Activated T-cell treated with anti-CD3 and anti-CD28 coated beads, Interleukin-2, amount 50 U/mL, for 72 hours (primary cell): ENCODE results near the gene CTRB1. TPM values are rescaled to one million over a fixed set of nuclear protein-coding genes. Genes with fewer than 3 reads are reported as not detected.
"Not testable (repeated sequence)": the region's sequence is repeated elsewhere in the genome, so short reads cannot be mapped to it uniquely, and the experiment has no call there.

ENCODE experiments used
- ATAC-seq, 2 donors: fragments of 150-1000 bp; cut with Tn5 transposase; replicated peaks in 1 of 2; 2 replicates each; pipeline ENCODE4 v1.10.0; 2021; ENCODE audit warnings: moderate library complexity in 2 of 2, mild to moderate bottlenecking in 1 of 2
- DNase-seq, 2 donors: peaks; one replicate each; pipeline ENCODE4 v3.0.0; 2021 to 2022; ENCODE audit warnings: mixed read lengths in 1 of 2
- H3K27ac Mint-ChIP-seq: one replicate; pipeline ENCODE4 v1.8.0; 2022; ENCODE audit warnings: mild to moderate bottlenecking, moderate library complexity, mixed read lengths
- H3K27me3 Mint-ChIP-seq: one replicate; pipeline ENCODE4 v1.8.0; 2022; ENCODE audit warnings: low read depth, mixed read lengths
- H3K36me3 Mint-ChIP-seq, 2 donors: one replicate each; pipeline ENCODE4 v1.8.0; 2022; ENCODE audit warnings: mixed read lengths in 2 of 2, mild to moderate bottlenecking in 1 of 2; ENCODE audit not compliant: insufficient read depth in 2 of 2
- H3K4me1 Mint-ChIP-seq: one replicate; pipeline ENCODE4 v1.8.0; 2022; ENCODE audit warnings: low read depth, mixed read lengths
- H3K4me3 Mint-ChIP-seq, 2 donors: one replicate each; pipeline ENCODE4 v1.8.0; 2022; ENCODE audit warnings: mild to moderate bottlenecking in 2 of 2, mixed read lengths in 2 of 2, moderate library complexity in 2 of 2
- H3K9me3 Mint-ChIP-seq, 2 donors: one replicate each; pipeline ENCODE4 v1.8.0; 2022; ENCODE audit warnings: mixed read lengths in 2 of 2
- total RNA-seq, 2 donors: library from RNA; stranded (reverse); gene quantifications; one replicate each; pipeline ENCODE4 v1.2.3, GENCODE V29; 2022

The CTRB1 gene
- total RNA-seq, 2 donors from 2014 or later: not detected

DNA sequence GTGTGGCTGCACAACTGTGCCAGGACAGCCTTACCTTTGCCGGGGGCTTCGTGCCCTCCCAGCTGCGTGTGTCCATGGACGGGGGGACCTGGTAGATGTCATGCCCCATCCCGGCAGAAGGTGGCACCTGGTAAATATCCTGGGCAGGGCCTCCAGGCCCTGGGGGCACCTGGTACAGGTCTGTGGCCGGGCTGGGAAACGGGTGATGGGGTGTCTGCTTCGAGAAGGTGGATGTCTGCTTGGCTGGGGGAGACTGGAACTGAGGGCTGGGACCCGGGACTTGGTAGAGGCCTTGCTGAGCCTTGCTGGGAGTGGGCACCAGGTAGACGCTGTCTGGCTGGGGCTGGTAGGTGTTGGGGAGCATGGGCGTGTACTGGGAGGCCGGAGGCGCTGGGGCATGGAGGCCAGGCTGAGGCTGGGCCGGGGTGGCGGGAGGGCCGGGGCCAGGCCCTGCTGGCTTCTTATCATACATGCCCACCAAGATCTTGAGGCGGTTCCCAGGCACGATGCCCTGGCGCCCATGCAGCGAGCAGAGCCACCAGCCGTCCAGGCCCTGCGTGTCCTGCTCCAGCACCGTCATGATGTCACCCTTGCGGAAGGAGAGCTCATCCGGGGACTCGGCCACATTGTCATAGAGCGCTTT is 23.8 kb downstream of the CTRB1 start:
- H3K4me3 Mint-ChIP-seq, H3K4me1 Mint-ChIP-seq, H3K9me3 Mint-ChIP-seq, H3K27ac Mint-ChIP-seq, ATAC-seq, H3K36me3 Mint-ChIP-seq, DNase-seq: not testable (repeated sequence)
- H3K27me3 Mint-ChIP-seq: peaks cover 12% of the 10 kb centered on the region

DNA sequence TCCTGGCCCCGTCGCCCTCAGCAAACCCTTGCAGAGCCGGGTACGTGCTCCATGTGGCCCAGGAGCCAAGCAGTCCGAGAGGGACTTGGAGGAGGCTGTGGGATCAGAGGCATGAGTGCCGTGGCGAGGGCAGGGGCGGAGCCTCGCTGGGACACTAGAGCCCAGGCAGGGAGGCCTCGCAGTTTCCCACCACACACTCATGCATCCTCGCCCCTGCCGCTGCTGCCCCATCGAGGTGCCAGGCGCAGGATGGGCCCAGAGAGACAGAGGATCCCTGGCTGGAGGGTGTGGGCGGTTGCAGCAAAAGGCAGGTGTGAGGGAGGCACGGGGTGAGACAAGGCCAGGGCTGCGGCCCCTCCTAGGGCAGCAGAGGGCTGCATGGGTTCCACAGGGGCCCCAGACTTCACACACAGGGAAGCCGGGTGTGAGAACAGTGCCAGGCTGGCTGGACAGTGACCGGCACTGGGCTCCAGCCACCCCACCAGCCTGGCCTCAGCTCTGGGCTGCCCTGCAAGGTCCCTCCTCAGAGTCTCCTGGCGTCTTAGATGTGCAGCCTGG is 25.0 kb downstream of the CTRB1 start:
- H3K4me1 Mint-ChIP-seq: peaks cover 8% of the 10 kb centered on the region
- H3K27ac Mint-ChIP-seq: no peak overlapping the region
- H3K36me3 Mint-ChIP-seq: no peaks in the 10 kb centered on the region
- no peak for ATAC-seq
- DNase-seq: no peak
- no peak overlapping the region for H3K4me3 Mint-ChIP-seq
- no peaks in the 10 kb centered on the region for H3K9me3 Mint-ChIP-seq
- H3K27me3 Mint-ChIP-seq: peaks cover 23% of the 10 kb centered on the region

DNA sequence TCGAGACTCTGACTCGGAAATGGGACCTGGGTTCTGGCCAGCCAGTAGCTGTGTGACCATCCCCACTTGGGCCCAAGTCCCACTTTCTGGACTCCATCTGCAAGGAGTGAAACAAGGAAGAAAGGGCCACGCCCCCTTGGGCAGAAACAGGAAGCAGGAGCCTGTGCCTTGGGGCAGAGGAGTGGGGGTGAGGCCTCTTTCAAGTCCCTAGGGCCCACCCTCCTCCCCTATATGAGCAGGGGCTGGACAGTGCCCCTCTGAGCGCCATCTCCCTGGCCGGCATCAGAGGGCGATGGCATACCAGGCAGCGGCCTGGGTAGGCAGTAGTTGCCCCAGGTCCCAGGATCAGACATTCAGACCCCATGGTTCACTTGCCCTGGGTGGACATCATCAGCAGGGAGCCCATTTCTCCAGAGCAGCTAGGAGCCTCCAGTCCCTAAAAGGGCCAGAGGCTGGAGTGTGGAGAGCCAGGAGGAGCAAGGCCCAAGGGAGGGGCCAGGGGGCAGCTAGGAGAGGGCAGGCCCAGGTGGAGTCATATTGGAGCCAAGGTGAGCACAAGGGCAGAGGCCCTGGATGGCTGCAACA is 25.5 kb downstream of the CTRB1 start:
- no peak overlapping the region for H3K27ac Mint-ChIP-seq
- peaks cover 24% of the 10 kb centered on the region for H3K27me3 Mint-ChIP-seq
- H3K4me3 Mint-ChIP-seq: no peak overlapping the region
- H3K36me3 Mint-ChIP-seq: no peaks in the 10 kb centered on the region
- H3K4me1 Mint-ChIP-seq: peaks cover 8% of the 10 kb centered on the region
- DNase-seq (no peak), ATAC-seq (no peak)
- no peaks in the 10 kb centered on the region for H3K9me3 Mint-ChIP-seq

DNA sequence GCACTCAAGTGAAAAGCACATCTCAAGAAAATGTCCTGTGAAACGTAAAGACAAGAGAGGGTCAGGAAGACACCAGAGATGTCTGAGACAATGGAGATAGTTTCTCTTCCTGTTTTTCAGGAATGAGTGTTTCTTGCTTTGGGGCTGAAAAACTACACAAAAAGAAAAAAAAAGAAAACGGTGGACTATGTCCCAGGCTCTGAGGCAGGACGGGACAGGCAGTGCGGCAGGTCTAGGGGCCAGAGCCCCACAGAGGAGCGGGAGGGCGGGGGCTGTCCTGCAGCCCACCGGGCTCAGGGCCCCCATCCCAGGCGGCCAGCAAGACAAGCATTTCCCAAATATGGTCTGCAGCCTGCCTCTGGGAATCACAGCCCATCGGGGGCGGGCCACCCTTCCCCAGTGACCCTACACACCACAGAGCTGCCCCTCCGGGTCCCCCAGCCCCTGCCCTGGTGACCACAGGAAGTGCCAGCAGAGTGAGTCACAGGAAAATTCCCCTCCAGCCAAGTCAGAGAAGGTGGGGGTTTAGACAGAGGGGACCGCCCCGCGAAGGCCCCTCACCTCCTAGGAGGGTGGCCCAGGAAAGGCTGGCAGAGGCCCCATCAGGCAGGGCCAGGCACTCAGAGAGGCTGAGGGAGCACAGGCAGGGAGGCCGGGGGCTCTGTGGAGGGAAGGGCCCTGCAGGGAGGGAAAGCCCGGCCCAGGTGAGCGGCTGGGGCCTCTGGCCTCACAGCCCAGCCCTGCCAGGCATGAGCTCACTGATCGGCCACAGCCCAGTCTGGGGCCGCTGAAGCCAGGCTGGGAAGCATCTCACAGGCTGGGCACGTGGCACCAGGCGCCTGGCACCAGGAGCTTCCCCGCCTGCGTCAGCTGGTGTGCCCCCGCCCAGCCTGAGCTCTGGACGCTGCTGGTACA is 26.3 kb downstream of the CTRB1 start:
- ATAC-seq (peak; percentile 15 to 33), DNase-seq (no peak)
- H3K27me3 Mint-ChIP-seq: peaks cover 29% of the 10 kb centered on the region
- H3K27ac Mint-ChIP-seq: no peak overlapping the region
- no peak overlapping the region for H3K4me3 Mint-ChIP-seq
- H3K4me1 Mint-ChIP-seq: peaks cover 8% of the 10 kb centered on the region
- no peaks in the 10 kb centered on the region for H3K36me3 Mint-ChIP-seq
- no peaks in the 10 kb centered on the region for H3K9me3 Mint-ChIP-seq

DNA sequence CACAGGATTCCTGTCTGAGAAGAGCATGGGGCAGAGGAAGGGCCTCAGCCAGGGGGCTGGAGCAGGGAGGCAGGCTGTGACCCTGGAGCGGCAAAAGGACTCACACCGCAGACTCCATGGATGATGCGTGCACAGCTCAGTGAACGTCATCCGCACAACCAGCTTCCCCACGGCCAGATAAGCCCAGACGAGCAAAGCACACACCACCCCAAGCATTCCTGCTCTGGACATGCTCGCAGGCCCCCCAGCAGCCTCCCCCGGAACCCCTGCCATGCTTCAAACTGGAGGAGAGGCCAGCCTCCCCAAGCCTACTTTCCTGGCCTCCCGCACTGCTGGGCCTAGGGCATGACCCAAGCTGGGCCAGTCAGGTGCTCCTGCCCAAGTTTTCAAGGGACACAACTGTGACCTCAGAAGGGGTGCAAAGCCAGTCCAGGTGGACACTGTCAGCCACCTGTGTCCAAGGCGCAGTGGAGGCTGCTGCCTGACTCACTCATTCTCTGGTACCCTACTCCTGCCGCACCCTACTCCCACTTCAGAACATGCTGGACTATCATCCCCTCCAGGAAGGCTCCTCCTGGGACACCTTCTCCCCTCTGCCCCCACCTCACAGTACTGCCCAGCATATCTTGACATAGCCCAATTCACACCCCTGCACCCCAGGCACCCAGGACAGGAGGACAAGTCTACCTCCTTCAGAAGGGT is 27.9 kb downstream of the CTRB1 start:
- Mint-ChIP-seq H3K36me3 (no peaks in the 10 kb centered on the region), H3K4me3 (no peak overlapping the region), H3K9me3 (no peaks in the 10 kb centered on the region), H3K27me3 (peaks cover 36% of the 10 kb centered on the region), H3K4me1 (peaks cover 8% of the 10 kb centered on the region), H3K27ac (no peak overlapping the region)
- ATAC-seq (no peak), DNase-seq (no peak)

DNA sequence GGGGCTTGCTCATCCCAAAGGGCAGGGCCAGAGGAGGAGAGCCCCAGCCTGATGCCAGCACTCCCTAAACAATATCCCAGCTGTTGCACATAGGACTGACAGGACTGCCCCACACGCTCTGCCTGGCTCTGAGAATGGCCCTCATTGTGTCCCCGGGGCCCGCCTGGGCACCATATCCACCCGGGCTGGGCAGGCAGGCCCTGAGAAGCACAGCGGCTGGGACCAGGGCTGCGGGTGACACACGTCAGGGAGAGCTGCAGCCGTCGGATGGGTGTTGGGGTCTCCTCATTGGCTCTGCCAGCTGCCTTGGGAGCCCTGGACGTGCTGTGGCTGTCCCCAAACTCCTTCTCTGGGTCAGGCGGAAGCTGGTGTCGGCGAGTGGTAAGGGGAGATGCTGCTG is 28.5 kb downstream of the CTRB1 start:
- Mint-ChIP-seq H3K36me3 (no peaks in the 10 kb centered on the region), H3K4me1 (peaks cover 8% of the 10 kb centered on the region), H3K27me3 (peaks cover 42% of the 10 kb centered on the region), H3K4me3 (no peak overlapping the region), H3K9me3 (no peaks in the 10 kb centered on the region), H3K27ac (no peak overlapping the region)
- ATAC-seq (no peak), DNase-seq (no peak)

DNA sequence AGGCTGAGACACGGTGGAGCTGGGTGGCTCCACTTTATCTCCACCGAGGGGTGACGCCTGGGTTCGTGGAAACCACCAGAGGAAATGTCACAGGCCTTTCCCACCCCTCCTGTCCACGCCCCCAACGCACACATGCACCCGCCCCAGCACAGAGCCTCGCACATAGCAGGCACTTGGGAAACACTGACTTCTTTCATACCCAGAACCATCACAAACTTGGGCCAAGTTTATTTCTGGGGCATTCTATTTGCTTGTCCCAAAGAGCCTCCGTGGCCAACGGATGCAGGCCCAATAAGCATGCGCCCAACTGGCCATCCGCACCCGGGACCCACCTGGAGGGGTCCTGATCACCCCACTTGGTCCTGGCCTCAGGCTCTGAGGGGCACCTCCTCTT is 29.4 kb downstream of the CTRB1 start:
- H3K27ac Mint-ChIP-seq: no peak overlapping the region
- no peak overlapping the region for H3K4me3 Mint-ChIP-seq
- DNase-seq (no peak), ATAC-seq (no peak)
- no peaks in the 10 kb centered on the region for H3K9me3 Mint-ChIP-seq
- H3K4me1 Mint-ChIP-seq: peaks cover 8% of the 10 kb centered on the region
- no peaks in the 10 kb centered on the region for H3K36me3 Mint-ChIP-seq
- peaks cover 51% of the 10 kb centered on the region for H3K27me3 Mint-ChIP-seq

DNA sequence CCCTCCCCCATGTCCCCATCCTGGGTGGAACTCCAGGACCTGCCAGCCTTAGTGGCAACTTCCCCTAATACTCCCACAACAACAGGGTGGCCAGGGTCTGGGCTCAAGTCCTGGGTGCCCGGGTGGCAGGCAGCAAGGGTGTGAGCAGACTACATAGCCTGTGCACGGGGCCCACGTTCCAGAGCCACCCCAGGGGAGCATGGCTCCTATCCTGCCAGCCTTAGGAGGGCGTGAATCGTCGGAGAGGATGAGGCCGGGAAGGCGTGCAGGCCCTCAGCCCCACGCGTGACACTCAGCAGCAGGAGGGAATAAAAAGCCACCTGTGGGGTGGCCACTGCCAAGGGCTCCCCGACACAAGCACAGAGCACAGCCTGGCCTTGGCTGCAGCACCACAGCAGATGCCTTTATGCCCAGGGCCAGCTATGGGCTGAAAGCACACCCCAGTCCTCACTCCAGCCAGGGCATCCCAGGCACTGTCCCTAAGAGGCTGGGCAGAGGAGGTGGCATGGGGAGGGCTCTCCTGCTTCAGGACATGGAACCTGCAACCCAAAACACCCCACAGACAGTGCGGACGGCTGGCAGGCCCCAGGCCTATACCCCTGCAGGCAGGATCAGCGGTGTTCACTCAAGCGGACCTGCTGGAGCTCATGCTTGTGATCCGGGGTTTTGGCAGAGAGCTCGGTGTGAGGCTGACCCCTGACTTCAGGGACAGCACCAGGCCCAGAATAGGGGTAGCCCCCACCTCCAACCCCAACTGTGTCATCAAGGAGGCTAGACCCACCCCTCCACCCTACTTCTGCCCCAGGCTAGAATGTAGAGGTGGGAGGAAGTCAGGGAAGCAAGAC is 30.0 kb downstream of the CTRB1 start:
- DNase-seq: no peak
- Mint-ChIP-seq H3K36me3 (no peaks in the 10 kb centered on the region), H3K27me3 (peaks cover 57% of the 10 kb centered on the region), H3K27ac (no peak overlapping the region), H3K9me3 (no peaks in the 10 kb centered on the region), H3K4me3 (no peak overlapping the region), H3K4me1 (peaks cover 8% of the 10 kb centered on the region)
- no peak for ATAC-seq

DNA sequence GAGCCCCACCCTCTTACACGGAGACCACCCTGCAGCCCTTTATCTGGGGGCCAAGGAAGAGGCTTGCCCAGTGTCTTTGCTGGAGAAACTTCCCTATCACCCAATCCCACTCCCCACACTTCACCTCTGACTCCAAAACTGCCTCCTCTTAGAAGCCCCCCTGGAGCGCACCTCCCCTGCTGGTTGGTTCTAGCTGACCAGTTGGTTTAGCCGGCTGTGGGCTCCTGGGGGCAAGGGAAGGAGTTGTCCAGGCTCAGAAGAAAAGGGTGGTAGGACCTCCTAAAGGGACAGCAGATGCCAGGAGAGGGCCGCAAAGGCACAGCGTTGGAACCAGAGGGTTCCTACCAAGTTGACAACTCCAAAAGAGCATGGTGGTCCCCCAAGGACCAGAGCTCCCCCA is 30.7 kb downstream of the CTRB1 start:
- Mint-ChIP-seq H3K27ac (no peak overlapping the region), H3K27me3 (peaks cover 61% of the 10 kb centered on the region), H3K36me3 (no peaks in the 10 kb centered on the region), H3K9me3 (no peaks in the 10 kb centered on the region), H3K4me1 (peaks cover 4% of the 10 kb centered on the region), H3K4me3 (no peak overlapping the region)
- ATAC-seq (no peak), DNase-seq (no peak)

DNA sequence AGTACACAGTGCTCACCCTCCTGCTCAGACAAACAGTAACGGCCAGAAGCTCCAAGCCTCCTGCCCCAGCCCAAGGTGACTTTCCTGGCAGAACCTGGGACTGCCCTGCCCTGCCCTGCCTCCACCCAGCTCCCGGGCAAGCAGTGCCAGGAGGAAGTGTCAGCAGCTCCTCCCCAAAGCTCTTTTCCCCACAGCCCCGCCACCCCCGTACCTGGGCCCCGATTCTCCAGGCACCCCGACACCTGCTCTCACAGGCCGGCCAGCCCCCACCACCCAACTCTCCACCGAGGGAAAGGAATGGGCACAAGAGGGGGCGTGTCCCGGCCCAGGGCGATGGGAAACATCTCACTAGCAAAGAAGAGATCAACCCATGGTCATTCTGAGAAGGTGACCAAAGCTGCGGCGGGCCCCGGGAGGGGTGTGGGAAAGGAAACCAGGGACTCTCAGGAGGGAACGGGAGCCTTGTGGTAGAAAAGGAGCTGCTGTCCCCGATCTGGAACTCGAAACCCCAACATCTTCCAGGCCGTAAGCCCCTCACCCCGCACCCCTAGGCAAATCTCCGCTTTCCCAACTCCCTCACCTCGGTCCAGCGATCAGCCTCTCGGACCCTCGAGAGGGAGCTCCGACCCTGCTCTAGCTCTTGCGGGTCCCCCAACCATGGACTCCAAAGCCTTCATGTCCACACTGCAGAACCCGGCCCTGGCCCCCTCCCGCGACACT is 31.5 kb downstream of the CTRB1 start:
- H3K27me3 Mint-ChIP-seq: peaks cover 69% of the 10 kb centered on the region
- DNase-seq (no peak), ATAC-seq (no peak)
- no peaks in the 10 kb centered on the region for H3K4me1 Mint-ChIP-seq
- no peak overlapping the region for H3K27ac Mint-ChIP-seq
- H3K36me3 Mint-ChIP-seq: no peaks in the 10 kb centered on the region
- no peaks in the 10 kb centered on the region for H3K9me3 Mint-ChIP-seq
- H3K4me3 Mint-ChIP-seq: peak overlapping the region; percentile 50 to 62

DNA sequence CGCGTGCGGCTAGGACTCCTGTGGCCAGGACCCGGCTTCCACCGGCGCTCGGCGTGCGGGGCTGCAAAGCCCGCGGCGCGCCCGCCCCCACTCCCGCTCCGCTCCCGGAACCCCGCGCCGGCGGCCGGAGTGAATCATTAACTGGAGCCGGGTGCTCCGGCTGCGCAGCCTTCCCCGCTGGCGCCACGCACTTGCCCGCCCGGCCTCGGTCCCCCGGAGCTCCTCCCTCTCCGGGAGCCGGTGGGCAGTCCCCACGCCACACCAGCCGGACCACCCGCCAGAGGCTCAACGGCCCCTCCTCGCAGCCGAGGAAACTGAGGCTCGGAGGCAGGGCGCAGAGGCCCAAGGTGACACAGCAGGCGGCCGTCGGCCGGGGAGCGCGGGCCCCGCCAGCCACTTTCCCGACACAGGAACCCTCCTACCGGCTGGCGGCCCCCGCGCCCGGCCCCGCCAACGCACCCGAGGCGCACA is 32.1 kb downstream of the CTRB1 start:
- no peaks in the 10 kb centered on the region for H3K36me3 Mint-ChIP-seq
- H3K9me3 Mint-ChIP-seq: no peaks in the 10 kb centered on the region
- ATAC-seq (peak; percentile 20 to 53), DNase-seq (peak; percentile 21 to 22)
- H3K4me1 Mint-ChIP-seq: no peaks in the 10 kb centered on the region
- H3K27me3 Mint-ChIP-seq: peaks cover 70% of the 10 kb centered on the region
- H3K4me3 Mint-ChIP-seq: peak overlapping the region; percentile 50 to 62
- no peak overlapping the region for H3K27ac Mint-ChIP-seq
